Hematopoietic multipotent progenitor cell treated with erythropoietin and hydrocortisone succinate and interleukin-3 and kit ligand, for 4 days (in vitro differentiated cells): ENCODE results near the gene NR2F1-AS1.

Experiments
- DNase-seq: peaks from one replicate; pipeline ENCODE4 v3.0.0-alpha.2; 2015

The NR2F1-AS1 gene

DNA sequence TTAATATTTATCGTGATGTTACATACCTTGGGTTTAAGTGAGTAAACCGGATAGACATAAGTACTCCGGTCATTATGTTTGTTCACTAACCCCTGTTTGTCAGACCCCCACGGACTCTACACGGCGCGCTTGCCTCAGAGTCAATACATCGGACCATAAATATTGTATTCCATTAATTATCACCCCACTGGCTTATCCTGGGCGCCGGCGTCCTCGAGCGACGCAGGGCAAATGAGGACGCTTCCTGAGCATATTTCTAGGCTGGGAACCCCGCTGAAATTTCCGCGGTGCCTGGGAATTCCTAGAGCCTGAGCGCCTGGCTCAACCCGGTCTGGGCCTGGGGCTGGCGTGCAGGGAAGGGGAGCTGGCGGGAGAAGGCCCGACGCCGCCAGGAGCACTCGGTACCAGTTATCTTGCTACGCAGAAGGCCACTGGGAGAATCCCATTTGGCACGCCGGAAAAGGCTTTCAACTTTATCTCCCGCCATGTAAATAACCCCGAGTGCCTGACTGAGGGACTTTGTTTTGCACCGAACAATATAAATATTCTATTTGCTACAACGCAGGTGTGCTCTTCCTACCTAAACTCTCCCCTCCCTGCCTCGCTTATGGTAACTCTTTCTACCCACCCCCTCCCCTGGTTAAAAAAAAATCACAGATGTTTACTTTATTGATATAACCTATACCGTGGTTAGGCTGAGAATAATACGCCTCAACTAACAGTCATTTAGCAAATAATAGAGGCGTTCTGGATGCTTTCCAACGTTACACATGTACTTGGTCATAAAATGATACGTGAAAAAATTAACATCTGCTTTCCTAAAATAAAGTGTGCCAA is 21.4 kb upstream of the NR2F1-AS1 start:
- no peak for DNase-seq

GRCh38 chr5:93601802-93602155 is 20.8 kb upstream of the NR2F1-AS1 start:
- no peak for DNase-seq

- DNase-seq, result no peak
These were observed 20.2 kb upstream of the NR2F1-AS1 start for GRCh38 chr5:93601071-93601801.

- no peak for DNase-seq
These were observed 19.5 kb upstream of the NR2F1-AS1 start for GRCh38 chr5:93600409-93601070.

- no peak for DNase-seq
These were observed 18.5 kb upstream of the NR2F1-AS1 start for GRCh38 chr5:93599399-93600120.

DNA sequence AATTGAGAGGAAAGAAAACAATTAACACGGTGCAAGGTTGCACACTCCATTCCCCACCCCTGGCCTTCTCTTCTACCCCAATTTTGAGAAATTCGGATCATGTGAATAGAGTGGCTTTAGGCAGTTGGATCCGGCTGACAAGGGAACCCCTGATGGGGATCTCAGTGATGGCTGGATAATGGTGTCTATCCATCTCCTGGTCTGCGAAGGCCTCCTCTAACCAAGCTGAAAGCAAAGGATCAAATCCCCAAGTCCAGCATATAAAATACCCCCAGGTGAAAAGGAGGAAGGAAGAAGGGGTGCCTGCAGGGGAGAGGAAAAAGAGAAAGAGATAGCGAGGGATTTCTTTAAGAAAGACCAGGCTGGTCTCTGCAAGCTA is 18.0 kb upstream of the NR2F1-AS1 start:
- DNase-seq, result no peak

DNA sequence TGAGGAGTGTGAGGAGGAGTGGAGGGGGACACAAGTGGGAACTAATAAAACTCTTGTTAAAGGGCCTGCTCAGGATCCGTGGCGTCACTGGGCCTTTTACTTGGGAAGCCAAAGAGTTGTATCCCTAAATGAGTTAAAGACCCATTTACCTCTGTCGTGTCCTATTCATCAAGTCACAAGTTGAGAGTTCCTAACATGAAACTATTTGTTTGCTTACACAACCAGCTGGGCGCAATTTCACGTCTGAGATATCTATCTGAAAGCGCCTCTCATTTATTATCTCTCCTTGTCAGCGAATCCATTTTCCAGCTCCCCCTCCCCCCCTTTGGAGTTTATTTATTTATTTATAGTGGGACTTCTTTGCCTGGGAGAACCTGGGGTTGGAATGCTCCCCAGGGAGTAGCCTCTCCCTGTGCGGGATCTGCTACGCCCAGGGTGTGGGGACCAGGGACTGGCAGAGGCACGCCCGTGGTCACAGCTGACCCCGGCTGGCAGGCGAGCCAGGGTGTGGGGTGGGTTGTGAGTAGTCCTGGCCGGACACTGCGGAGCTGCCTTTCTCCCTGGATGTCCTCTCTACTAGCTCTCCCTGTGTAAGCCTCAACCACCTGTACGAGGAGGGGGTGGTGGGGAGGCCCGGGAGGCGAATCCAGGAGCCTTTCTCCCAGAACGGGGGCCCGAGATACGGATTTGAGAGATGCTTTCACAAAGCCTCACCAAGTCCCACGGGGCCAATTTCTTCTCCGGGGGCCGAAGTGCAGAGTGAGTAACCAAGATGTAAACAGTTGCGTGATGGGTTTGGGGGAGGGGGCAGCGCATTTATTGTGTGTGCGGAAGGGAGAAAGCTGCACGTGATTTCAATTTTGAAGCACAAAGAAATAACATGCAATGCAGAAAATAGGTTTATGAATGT is 17.3 kb upstream of the NR2F1-AS1 start:
- DNase-seq, result no peak

DNA sequence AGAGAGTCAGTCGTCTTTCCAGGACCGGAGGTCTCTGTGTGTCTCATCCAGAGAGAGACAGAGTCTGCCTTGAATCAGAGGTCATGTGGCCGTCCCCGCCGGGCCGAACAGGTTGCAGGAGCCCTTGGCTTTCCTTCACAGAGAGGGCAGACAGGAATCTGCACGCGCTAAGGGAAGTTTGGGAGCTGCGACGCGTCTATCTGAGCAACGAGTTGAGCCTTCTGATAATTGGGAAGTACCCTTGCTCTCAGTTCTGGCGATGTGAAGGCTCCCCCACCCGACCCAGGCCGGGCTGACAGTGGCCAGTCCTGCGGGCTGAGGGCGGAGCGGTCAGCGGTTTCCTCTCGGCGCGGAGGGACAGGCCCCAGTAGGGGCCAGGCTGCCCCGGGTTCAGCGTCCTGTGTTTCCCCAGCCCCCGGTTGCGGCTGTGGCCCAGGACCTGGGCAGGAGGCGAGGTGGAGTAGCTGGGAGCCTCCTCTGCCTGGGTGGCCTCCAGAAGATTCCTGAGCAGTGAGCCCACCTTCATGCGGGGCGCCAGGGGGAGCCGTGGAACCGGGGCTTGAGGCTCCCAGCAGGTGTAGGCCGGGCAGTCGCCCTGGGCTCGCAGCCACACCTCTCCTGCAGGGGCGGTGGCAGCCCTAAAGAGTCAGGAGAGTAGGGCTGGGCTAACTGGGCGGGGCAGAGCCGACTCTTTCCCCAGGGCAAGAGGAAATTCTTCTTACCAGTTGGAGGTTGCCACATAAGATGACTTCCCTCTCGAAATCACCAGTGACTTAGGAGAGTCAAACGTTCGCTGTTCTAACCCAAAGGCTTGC is 15.9 kb upstream of the NR2F1-AS1 start:
- DNase-seq, result peak; percentile 52

DNA sequence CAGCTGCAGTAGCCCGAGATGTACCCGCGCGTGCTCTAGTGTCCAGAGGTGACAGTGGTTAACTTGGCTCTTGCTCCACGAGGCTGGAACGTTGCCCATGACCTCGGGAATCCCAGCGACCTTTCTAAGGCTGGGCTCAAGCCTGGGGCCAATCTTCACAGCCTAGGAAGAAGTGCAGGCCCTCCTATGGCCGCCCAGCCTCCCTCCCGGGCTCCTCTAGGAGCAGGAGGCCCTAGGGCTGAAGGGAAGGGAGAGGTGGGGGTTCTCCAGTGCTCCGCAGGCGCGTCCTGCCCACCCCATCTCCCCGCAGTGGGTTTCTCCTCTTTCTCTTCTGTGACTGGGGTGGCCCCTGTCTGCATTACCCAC is 15.3 kb upstream of the NR2F1-AS1 start:
- DNase-seq, result no peak

GRCh38 chr5:93595420-93596147 is 14.6 kb upstream of the NR2F1-AS1 start:
- DNase-seq, result no peak

- DNase-seq, result no peak
These were observed 13.8 kb upstream of the NR2F1-AS1 start for GRCh38 chr5:93594591-93595419.

DNA sequence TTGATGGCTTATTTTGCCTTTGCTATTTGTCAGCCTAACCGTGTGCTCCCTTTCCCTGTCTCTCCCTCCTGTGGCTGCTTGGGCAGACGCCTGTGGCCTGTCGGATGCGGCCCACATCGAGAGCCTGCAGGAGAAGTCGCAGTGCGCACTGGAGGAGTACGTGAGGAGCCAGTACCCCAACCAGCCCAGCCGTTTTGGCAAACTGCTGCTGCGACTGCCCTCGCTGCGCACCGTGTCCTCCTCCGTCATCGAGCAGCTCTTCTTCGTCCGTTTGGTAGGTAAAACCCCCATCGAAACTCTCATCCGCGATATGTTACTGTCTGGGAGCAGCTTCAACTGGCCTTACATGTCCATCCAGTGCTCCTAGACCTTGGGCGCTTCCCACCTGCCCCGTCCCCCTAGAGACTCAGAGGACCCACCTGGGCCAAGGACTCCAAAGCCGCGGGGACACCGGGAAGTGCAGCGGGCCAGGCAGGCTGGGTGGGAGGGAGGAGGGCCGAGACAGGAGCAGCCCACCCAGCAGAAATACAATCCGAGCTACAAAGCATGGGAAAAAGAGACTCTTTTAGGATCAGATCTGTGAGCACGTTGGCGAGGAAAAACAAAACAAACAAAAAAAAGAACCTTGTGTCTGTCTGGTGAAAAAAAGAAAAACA is 12.6 kb upstream of the NR2F1-AS1 start:
- DNase-seq, result no peak

DNA sequence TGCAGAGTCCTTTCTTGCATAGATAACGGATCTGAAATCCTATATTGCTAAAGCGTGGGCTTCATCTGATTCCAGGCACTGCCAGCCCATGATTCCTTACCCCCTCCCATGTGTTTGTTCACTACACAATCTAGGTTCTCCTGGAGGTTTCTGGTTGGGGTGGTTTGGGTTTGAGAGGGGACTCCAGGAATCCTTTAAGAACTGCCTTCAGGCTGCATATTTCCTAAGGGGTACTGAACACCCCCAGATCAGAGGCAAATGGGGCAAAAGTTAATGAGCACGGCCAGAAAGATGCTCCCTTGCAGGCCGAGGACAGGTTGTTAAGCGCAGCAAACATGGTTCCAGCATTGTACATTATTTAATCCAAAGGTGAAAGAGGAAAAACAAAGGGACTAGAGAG is 11.9 kb upstream of the NR2F1-AS1 start:
- DNase-seq, result no peak

DNA sequence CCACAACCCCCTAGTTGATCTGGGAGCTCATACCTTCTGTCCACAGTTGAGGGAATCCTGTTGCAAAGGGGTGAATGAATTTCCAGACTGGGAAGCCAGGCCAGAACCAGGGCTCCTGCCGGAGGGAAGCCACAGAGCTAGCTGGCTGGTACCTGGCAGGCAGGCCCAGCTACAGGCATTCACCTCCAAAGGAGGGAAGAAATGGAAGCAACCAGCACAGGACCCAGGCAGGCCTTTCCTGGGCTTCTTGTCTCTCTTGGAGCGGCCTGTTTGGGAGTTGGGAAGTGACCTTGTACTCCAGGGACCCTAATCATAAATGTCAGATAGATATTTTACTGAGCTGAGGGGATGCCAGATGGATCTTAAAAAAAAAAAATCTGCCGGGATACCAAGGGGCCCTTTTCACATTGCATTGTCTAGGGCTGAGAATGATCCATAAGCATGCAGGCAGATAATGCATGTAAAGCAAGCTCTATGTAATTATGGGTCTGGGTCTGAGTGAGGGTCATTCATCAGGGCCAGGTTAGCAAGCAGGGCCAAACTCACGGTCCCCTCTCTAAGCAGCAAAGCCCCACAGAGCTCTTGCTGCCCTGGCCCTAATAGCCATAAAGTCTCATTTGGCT is 10.4 kb upstream of the NR2F1-AS1 start:
- no peak for DNase-seq

- DNase-seq, result no peak
These were observed 9.5 kb upstream of the NR2F1-AS1 start for GRCh38 chr5:93590493-93590892.

- DNase-seq, result no peak
These were observed 8.8 kb upstream of the NR2F1-AS1 start for GRCh38 chr5:93589829-93590215.

DNA sequence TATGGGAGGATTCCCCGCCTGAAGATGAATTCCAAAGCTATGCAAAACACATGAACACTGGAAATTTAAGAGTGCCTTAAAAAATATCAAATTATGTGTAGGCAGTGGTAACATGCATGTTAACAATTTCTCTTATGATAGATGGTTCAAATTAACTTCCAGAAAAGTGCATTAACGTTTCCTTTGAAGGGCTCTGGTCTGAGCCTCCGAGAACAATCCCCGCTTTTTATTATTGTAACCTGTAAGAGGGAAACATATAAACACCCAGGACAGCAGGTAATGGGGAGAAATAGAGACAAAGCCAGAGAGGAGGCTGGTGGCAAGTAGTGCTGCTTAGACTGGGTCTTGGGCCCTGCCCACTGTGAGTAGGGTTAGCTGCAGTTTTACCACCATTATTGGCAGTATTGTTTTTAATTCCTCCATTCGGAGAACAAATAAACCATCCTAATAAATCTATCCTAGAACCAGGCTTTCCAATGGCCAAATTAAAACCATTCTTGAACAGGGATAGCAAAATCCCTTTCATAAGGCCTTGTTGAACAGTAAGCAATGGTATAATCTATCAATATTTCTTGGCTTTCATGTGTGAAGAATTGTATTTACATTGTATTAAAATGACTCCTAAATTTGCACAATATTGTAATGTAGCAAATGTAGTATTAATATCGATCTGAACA is 8.3 kb upstream of the NR2F1-AS1 start:
- DNase-seq, result no peak
